ENCODE results near the gene CDCP1. TPM values are rescaled to one million over a fixed set of nuclear protein-coding genes. Genes with fewer than 3 reads are reported as not detected.
A peak's percentile ranks its signal among the peaks of the same experiment; 100 is the strongest.

The CDCP1 gene
- total RNA-seq, 6 donors from 2014 or later = 9.9 to 32.7 (median 19.2) TPM

DNA sequence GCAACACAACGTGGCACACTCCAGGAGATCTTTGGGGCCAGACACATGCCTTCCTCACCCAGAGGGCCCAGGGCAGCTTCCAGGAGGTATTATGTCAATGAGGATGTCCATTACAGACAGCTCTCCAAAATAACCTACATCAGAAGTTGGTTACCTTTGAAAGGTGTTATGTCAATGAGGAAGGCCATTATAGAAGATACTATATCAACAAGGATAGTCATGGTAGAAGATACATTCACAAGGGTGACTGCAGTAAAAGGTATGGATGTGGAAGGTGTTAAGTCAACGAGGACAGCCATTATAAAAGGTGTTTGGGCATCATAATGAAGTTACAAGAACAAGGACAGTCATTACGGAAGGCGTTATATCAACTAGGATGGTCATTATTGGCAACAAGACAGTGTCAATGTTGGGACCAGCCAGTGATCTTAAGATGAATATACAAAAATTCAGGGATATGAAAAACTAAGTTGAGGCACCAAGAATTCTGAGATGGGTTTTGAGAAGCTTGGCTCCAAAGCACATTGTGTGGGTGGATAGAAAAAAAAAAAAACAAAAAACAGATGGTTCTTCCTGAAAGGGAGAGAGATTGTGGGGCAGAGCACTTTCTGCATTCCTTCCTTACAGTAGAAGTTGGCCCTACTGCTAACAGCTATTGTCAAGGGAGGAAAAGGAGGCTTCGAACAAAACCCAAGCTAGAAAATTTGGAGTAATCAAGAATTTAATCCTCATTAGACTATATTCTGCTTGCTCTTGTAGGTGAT is 11.2 kb downstream of the CDCP1 start:
- no peak overlapping the region for H3K4me3 ChIP-seq
- TF ChIP-seq, protein P1, sequence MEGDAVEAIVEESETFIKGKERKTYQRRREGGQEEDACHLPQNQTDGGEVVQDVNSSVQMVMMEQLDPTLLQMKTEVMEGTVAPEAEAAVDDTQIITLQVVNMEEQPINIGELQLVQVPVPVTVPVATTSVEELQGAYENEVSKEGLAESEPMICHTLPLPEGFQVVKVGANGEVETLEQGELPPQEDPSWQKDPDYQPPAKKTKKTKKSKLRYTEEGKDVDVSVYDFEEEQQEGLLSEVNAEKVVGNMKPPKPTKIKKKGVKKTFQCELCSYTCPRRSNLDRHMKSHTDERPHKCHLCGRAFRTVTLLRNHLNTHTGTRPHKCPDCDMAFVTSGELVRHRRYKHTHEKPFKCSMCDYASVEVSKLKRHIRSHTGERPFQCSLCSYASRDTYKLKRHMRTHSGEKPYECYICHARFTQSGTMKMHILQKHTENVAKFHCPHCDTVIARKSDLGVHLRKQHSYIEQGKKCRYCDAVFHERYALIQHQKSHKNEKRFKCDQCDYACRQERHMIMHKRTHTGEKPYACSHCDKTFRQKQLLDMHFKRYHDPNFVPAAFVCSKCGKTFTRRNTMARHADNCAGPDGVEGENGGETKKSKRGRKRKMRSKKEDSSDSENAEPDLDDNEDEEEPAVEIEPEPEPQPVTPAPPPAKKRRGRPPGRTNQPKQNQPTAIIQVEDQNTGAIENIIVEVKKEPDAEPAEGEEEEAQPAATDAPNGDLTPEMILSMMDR (IDR thresholded peaks at IDR 0.05) = no peak
- TF ChIP-seq EP300 (IDR thresholded peaks at IDR 0.05) = no peak
- no peak for TF ChIP-seq POLR2AphosphoS5 (IDR thresholded peaks at IDR 0.05)
- TF ChIP-seq POLR2A (IDR thresholded peaks at IDR 0.05) = no peak
- DNase-seq (no peak), ATAC-seq (ENCODE audit: low FRiP score in 2 of 2) (no peak)
- 83 to 88% methylated on average over 5 of the region's 5 CpGs for WGBS, 2 donors
- no peaks in the 10 kb centered on the region for H3K36me3 ChIP-seq
- H3K27ac ChIP-seq = peak overlapping the region in 2 of 4 donors; percentile 15 to 19
- H3K9me3 ChIP-seq = no peaks in the 10 kb centered on the region
- peaks cover 5 to 19% (median 16%) of the 10 kb centered on the region in 4 donors for H3K4me1 ChIP-seq
- H3K27me3 ChIP-seq = no peaks in the 10 kb centered on the region

DNA sequence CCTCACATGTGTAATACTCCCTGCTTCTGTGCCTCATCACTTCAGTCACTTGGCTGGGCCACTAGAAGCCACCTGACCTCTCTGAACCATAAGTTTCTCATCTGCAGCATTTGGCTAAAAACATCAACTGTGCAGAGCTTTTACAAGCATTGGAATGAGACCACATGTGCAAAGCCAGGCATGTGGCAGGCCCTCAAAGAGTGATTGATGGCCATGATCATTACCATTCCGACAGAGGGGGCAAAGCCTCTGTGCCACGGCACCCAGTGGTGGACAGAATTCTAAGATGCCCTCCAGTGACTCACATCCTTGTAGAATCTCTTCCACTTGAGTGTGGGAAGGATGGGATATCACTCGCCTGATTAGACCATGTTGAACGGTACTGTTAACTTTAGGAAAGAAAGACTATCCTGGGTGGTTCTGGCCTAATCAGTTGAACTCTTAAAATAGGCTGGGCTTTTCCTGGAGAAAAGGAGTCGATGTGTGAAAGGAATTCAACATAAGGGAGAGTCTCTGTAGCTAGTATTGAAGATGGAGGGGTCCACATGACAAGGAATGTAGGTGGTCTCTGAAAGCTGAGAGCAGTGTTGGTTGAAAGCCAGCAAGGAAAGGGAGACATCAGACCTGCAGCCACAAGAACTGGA is 13.5 kb downstream of the CDCP1 start:
- H3K27me3 ChIP-seq = no peaks in the 10 kb centered on the region
- no peak for ATAC-seq (ENCODE audit: low FRiP score in 2 of 2)
- TF ChIP-seq POLR2A (IDR thresholded peaks at IDR 0.05) (no peak), EP300 (IDR thresholded peaks at IDR 0.05) (no peak), POLR2AphosphoS5 (IDR thresholded peaks at IDR 0.05) (no peak)
- TF ChIP-seq, protein P1 (IDR thresholded peaks at IDR 0.05) = no peak
- peaks cover 0 to under 1% (median under 1%) of the 10 kb centered on the region in 4 donors for H3K4me1 ChIP-seq
- no peak for DNase-seq
- H3K9me3 ChIP-seq = no peaks in the 10 kb centered on the region
- no peaks in the 10 kb centered on the region for H3K36me3 ChIP-seq
- H3K27ac ChIP-seq = no peak overlapping the region
- WGBS, 2 donors = 70 to 85% methylated on average over 5 of the region's 5 CpGs
- H3K4me3 ChIP-seq = no peak overlapping the region

DNA sequence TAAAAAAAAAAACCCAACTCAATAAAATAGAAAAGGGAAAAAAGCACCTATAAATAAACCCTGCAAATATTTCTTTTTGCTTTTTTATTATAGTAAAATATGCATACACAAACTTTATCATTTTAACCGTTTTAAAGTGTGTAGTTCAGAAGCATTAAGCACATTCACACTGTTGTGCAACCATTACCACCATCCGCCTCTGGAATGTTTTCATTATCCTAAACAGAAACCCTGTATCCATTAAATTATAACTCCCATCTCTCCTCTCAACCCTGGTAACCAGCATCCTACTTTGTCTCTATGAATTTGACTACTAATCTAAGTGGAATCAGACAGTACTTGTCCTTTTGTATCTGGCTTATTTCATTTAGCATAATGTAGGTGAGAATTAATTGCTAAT is 15.0 kb downstream of the CDCP1 start:
- ATAC-seq (ENCODE audit: low FRiP score in 2 of 2) (no peak), DNase-seq (no peak)
- Histone ChIP-seq H3K4me3 (no peak overlapping the region), H3K9me3 (no peaks in the 10 kb centered on the region), H3K27me3 (no peaks in the 10 kb centered on the region), H3K36me3 (no peaks in the 10 kb centered on the region), H3K27ac (no peak overlapping the region), H3K4me1 (no peaks in the 10 kb centered on the region)
- 84 to 86% methylated on average over 2 of the region's 2 CpGs for WGBS, 2 donors
- TF ChIP-seq POLR2A (IDR thresholded peaks at IDR 0.05) (no peak), POLR2AphosphoS5 (IDR thresholded peaks at IDR 0.05) (no peak), EP300 (IDR thresholded peaks at IDR 0.05) (no peak)
- TF ChIP-seq, protein P1 (IDR thresholded peaks at IDR 0.05) = no peak

DNA sequence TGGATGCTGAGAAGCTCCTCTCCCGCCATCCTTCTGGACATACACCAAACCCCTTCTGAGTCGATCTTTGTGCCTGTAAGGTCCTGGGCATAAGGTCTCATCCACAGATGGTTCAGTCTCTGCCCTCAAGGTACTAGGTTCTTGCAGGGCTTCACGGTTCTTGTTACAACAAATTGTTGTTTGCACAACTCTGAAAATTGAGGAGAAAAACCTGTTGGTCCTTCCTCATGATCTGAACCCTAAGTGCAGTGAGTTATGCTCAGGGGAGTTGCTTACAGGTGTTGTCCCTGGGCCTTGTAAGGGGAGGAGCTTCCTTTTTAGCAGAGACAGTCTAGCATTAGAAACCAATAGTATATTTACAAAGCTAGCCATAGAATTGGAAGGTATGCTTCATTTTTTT is 15.7 kb downstream of the CDCP1 start:
- WGBS, 2 donors = 77 to 82% methylated on average over 3 of the region's 3 CpGs
- no peaks in the 10 kb centered on the region for H3K36me3 ChIP-seq
- TF ChIP-seq POLR2AphosphoS5 (IDR thresholded peaks at IDR 0.05) (no peak), EP300 (IDR thresholded peaks at IDR 0.05) (no peak), POLR2A (IDR thresholded peaks at IDR 0.05) (no peak)
- TF ChIP-seq, protein P1 (IDR thresholded peaks at IDR 0.05) = no peak
- H3K4me3 ChIP-seq = no peak overlapping the region
- no peaks in the 10 kb centered on the region for H3K27me3 ChIP-seq
- H3K4me1 ChIP-seq = no peaks in the 10 kb centered on the region
- H3K9me3 ChIP-seq = no peaks in the 10 kb centered on the region
- no peak overlapping the region for H3K27ac ChIP-seq
- ATAC-seq (ENCODE audit: low FRiP score in 2 of 2) (no peak), DNase-seq (no peak)

Data from upper lobe of left lung (tissue), 6 donors.